ENCODE measurements around the gene CUTC.

CUTC gene

GRCh38 chr10:99787782-99788445 is 55.9 kb downstream of the CUTC start:
- Mint-ChIP-seq H3K36me3 (ENCODE audit: low read depth) (peaks cover 8% of the 10 kb centered on the region), H3K27me3 (ENCODE audit: low read depth) (peaks cover 5% of the 10 kb centered on the region), H3K4me1 (peaks cover 8% of the 10 kb centered on the region), H3K27ac (no peak overlapping the region), H3K4me3 (no peak overlapping the region), H3K9me3 (peaks cover 3% of the 10 kb centered on the region)
- TF ChIP-seq CTCF (IDR thresholded peaks at IDR 0.05; ENCODE audit: unreplicated experiment in 3 of 3) = no peak

GRCh38 chr10:99788598-99789256 is 56.7 kb downstream of the CUTC start:
- peaks cover 8% of the 10 kb centered on the region for H3K4me1 Mint-ChIP-seq
- peaks cover 5% of the 10 kb centered on the region for H3K27me3 Mint-ChIP-seq (ENCODE audit: low read depth)
- H3K27ac Mint-ChIP-seq = no peak overlapping the region
- TF ChIP-seq CTCF (IDR thresholded peaks at IDR 0.05; ENCODE audit: unreplicated experiment in 3 of 3) = no peak
- H3K36me3 Mint-ChIP-seq (ENCODE audit: low read depth) = peaks cover 8% of the 10 kb centered on the region
- no peak overlapping the region for H3K4me3 Mint-ChIP-seq
- peaks cover 3% of the 10 kb centered on the region for H3K9me3 Mint-ChIP-seq

GRCh38 chr10:99791831-99792230 is 59.8 kb downstream of the CUTC start:
- Mint-ChIP-seq H3K9me3 (peaks cover 3% of the 10 kb centered on the region), H3K27ac (no peak overlapping the region), H3K27me3 (ENCODE audit: low read depth) (peaks cover 5% of the 10 kb centered on the region), H3K4me1 (no peaks in the 10 kb centered on the region), H3K4me3 (no peak overlapping the region), H3K36me3 (ENCODE audit: low read depth) (peaks cover 8% of the 10 kb centered on the region)
- TF ChIP-seq CTCF (IDR thresholded peaks at IDR 0.05; ENCODE audit: unreplicated experiment in 3 of 3) = no peak

GRCh38 chr10:99793819-99794218 is 61.8 kb downstream of the CUTC start:
- no peak overlapping the region for H3K4me3 Mint-ChIP-seq
- H3K36me3 Mint-ChIP-seq (ENCODE audit: low read depth) = no peaks in the 10 kb centered on the region
- no peak overlapping the region for H3K27ac Mint-ChIP-seq
- H3K27me3 Mint-ChIP-seq (ENCODE audit: low read depth) = peaks cover 5% of the 10 kb centered on the region
- H3K4me1 Mint-ChIP-seq = no peaks in the 10 kb centered on the region
- TF ChIP-seq CTCF (IDR thresholded peaks at IDR 0.05; ENCODE audit: unreplicated experiment in 3 of 3) = no peak
- no peaks in the 10 kb centered on the region for H3K9me3 Mint-ChIP-seq

- H3K27ac Mint-ChIP-seq = no peak overlapping the region
- no peak overlapping the region for H3K4me3 Mint-ChIP-seq
- no peak for TF ChIP-seq CTCF (IDR thresholded peaks at IDR 0.05; ENCODE audit: unreplicated experiment in 3 of 3)
- H3K27me3 Mint-ChIP-seq (ENCODE audit: low read depth) = no peaks in the 10 kb centered on the region
- no peaks in the 10 kb centered on the region for H3K36me3 Mint-ChIP-seq (ENCODE audit: low read depth)
- H3K9me3 Mint-ChIP-seq = no peaks in the 10 kb centered on the region
- H3K4me1 Mint-ChIP-seq = no peaks in the 10 kb centered on the region
Measured at GRCh38 chr10:99796928-99797327, 64.9 kb downstream of the CUTC start.

- Mint-ChIP-seq H3K27me3 (ENCODE audit: low read depth) (no peaks in the 10 kb centered on the region), H3K36me3 (ENCODE audit: low read depth) (no peaks in the 10 kb centered on the region), H3K9me3 (no peaks in the 10 kb centered on the region), H3K4me1 (no peaks in the 10 kb centered on the region), H3K4me3 (no peak overlapping the region), H3K27ac (no peak overlapping the region)
- no peak for TF ChIP-seq CTCF (IDR thresholded peaks at IDR 0.05; ENCODE audit: unreplicated experiment in 3 of 3)
Measured at GRCh38 chr10:99798031-99798430, 66.0 kb downstream of the CUTC start.
